Neuronal stem cell (in vitro differentiated cells): ENCODE results near the gene DHX57.
"Not testable (repeated sequence)": the region's sequence is repeated elsewhere in the genome, so short reads cannot be mapped to it uniquely, and the experiment has no call there.

ENCODE experiments used
- DNase-seq: peaks from one replicate; pipeline ENCODE4 v3.0.0-alpha.2; 2013; ENCODE audit warnings: low spot score
- H2AFZ ChIP-seq: one replicate; pipeline ENCODE4 v1.6.1; 2013; ENCODE audit warnings: mild to moderate bottlenecking, low read length, inconsistent platforms
- H2AK5ac ChIP-seq: 2 replicates; pipeline ENCODE4 v1.6.1; 2013; ENCODE audit warnings: low read depth, mild to moderate bottlenecking, inconsistent platforms, low read length, moderate library complexity, mixed read lengths
- H2BK120ac ChIP-seq: 2 replicates; pipeline ENCODE4 v1.6.1; 2013; ENCODE audit warnings: low read depth, mild to moderate bottlenecking, inconsistent platforms, low read length, moderate library complexity, mixed read lengths
- H2BK12ac ChIP-seq: one replicate; pipeline ENCODE4 v1.6.1; 2013; ENCODE audit warnings: low read length, inconsistent platforms
- H2BK15ac ChIP-seq: 2 replicates; pipeline ENCODE4 v1.6.1; 2013; ENCODE audit warnings: mild to moderate bottlenecking, low read length, inconsistent platforms, mixed read lengths
- H2BK5ac ChIP-seq: one replicate; pipeline ENCODE4 v1.6.1; 2013; ENCODE audit warnings: inconsistent platforms, mild to moderate bottlenecking, low read length, moderate library complexity
- H3K14ac ChIP-seq: one replicate; pipeline ENCODE4 v1.6.1; 2013; ENCODE audit warnings: low read length, inconsistent platforms
- H3K18ac ChIP-seq: 2 replicates; pipeline ENCODE4 v1.6.1; 2013; ENCODE audit warnings: low read length, inconsistent platforms
- H3K23ac ChIP-seq: 2 replicates; pipeline ENCODE4 v1.6.1; 2013; ENCODE audit warnings: low read depth, mild to moderate bottlenecking, mixed read lengths, low read length, inconsistent platforms; ENCODE audit not compliant: poor library complexity
- H3K27ac ChIP-seq: replicated peaks from 3 replicates; pipeline ENCODE4 v1.5.1; 2013; ENCODE audit warnings: low read length, inconsistent platforms
- H3K27me3 ChIP-seq, 3 experiments: 2 replicates each; pipeline ENCODE4 v1.6.1; 2013; ENCODE audit warnings: low read length in 3 of 3, mild to moderate bottlenecking in 2 of 3, inconsistent platforms in 1 of 3, low read depth in 1 of 3, mixed read lengths in 1 of 3, moderate library complexity in 1 of 3; ENCODE audit not compliant: control insufficient read depth in 3 of 3, insufficient read depth in 3 of 3
- H3K36me3 ChIP-seq, 2 donors: replicated peaks in 1 of 2; 2 replicates each; pipeline ENCODE4 v1.6.1; 2013; ENCODE audit warnings: low read length in 2 of 2; ENCODE audit not compliant: control insufficient read depth in 2 of 2, insufficient read depth in 2 of 2
- H3K4ac ChIP-seq: 2 replicates; pipeline ENCODE4 v1.6.1; 2013; ENCODE audit warnings: inconsistent platforms, mild to moderate bottlenecking, low read length, moderate library complexity
- H3K4me1 ChIP-seq, 2 donors: 1 replicate in 1 of 2; 2 replicates in 1 of 2; pipeline ENCODE4 v1.6.1; 2013; ENCODE audit warnings: low read length in 2 of 2, low read depth in 1 of 2; ENCODE audit not compliant: control insufficient read depth in 2 of 2, insufficient read depth in 1 of 2
- H3K4me2 ChIP-seq: one replicate; pipeline ENCODE4 v1.6.1; 2013; ENCODE audit warnings: mild to moderate bottlenecking, low read length, inconsistent platforms; ENCODE audit not compliant: insufficient read depth, poor library complexity, severe bottlenecking
- H3K4me3 ChIP-seq, 2 donors: 2 replicates each; pipeline ENCODE4 v1.5.1; 2013; ENCODE audit warnings: low read length in 2 of 2, mild to moderate bottlenecking in 2 of 2, inconsistent platforms in 1 of 2, moderate library complexity in 1 of 2
- H3K79me1 ChIP-seq: one replicate; pipeline ENCODE4 v1.6.1; 2013; ENCODE audit warnings: low read depth, mild to moderate bottlenecking, inconsistent platforms, low read length, moderate library complexity
- H3K9ac ChIP-seq: one replicate; pipeline ENCODE4 v1.6.1; 2013; ENCODE audit warnings: mild to moderate bottlenecking, low read depth, low read length, inconsistent platforms; ENCODE audit not compliant: poor library complexity
- H3K9me3 ChIP-seq, 2 donors: replicated peaks in 1 of 2; 2 replicates each; pipeline versions ENCODE3 to v1.6.1; 2013; ENCODE audit warnings: low read length in 2 of 2, mild to moderate bottlenecking in 2 of 2, inconsistent platforms in 1 of 2, low read depth in 1 of 2, mixed read lengths in 1 of 2, moderate library complexity in 1 of 2; ENCODE audit not compliant: control insufficient read depth in 2 of 2, insufficient read depth in 1 of 2
- H4K8ac ChIP-seq: one replicate; pipeline ENCODE4 v1.6.1; 2013; ENCODE audit warnings: low read depth, mild to moderate bottlenecking, inconsistent platforms, low read length, moderate library complexity
- H4K91ac ChIP-seq: one replicate; pipeline ENCODE4 v1.6.1; 2013; ENCODE audit warnings: low read length, low read depth, mild to moderate bottlenecking, inconsistent platforms; ENCODE audit not compliant: poor library complexity
- WGBS, 2 donors: extraction: QIAGEN DNeasy Blood & Tissue Kit; methylation state at CpG; one replicate each; pipeline ENCODE4 v1.1.7; 2013; ENCODE audit warnings: missing lambda C conversion rate in 2 of 2, mixed read lengths in 1 of 2; ENCODE audit not compliant: insufficient read length in 2 of 2, insufficient replicate concordance in 1 of 2; ENCODE audit errors: extremely low coverage in 2 of 2; 5-methylcytosine and 5-hydroxymethylcytosine counted together

The DHX57 gene

DNA sequence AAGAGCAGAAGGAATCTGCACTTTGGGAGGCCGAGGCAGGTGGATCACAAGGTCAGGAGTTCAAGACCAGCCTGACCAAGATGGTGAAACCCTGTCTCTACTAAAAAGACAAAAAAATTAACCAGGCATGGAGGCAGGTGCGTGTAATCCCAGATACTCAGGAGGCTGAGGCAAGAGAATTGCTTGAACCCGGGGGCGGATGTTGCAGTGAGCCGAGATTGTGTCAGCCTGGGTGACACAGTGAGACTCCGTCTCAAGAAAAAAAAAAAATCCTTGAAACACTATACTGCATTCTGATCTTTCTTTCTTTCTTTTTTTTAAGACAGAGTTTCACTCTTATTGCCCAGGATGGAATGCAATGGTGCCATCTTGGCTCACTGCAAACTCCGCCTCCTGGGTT, 80.7 kb downstream of the DHX57 start:
- H2BK5ac ChIP-seq, DNase-seq, H3K27ac ChIP-seq, H3K23ac ChIP-seq, H3K79me1 ChIP-seq, H2BK120ac ChIP-seq, H3K4me3 ChIP-seq, H3K9me3 ChIP-seq, H3K9ac ChIP-seq, H4K8ac ChIP-seq, H2AFZ ChIP-seq, H2BK15ac ChIP-seq, H3K4me2 ChIP-seq, H2BK12ac ChIP-seq, H3K18ac ChIP-seq, H3K4me1 ChIP-seq, H3K27me3 ChIP-seq, H3K14ac ChIP-seq, H3K4ac ChIP-seq, H2AK5ac ChIP-seq, H4K91ac ChIP-seq: not testable (repeated sequence)
- peaks cover 0 to 16% of the 10 kb centered on the region in 2 donors for H3K36me3 ChIP-seq
- WGBS, 2 donors: no CpG with 5 or more reads among the region's 7 CpGs

DNA sequence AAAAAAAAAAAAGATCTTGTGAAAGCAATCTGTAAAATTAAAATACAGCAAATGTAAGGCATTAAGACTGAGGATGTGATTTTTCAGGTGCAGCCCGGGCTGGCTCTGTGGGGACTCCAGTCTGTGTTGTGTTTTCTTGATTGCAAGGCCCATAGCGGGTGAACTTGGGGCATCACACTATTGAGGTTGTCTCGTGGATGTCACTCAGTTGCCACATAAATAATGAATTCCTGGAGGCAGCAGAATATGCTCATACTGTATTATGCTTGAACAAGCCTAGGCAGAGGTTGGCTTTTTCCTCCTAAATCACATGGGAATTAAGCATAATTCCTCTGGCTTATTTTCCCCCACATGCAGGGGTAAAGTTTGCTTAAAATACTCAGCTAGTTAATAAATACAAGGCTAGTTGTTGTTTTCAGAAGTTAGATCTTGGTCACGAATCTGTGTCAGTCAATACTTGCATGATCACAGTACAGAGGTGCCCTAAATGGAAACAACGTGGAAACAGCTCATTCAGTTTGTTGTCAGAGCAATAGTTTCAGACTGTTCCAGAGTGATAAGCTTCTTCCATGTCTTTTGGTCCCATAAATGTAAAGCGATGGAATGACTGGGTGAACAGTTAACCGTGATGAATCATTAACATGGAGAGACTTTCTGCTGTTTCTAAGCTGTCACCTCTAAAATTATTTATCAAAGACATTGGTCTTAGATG, 81.3 kb downstream of the DHX57 start:
- no peaks in the 10 kb centered on the region for H3K27me3 ChIP-seq
- H2BK12ac ChIP-seq: no peak overlapping the region
- no peak for DNase-seq
- H3K23ac ChIP-seq: no peak overlapping the region
- WGBS, 2 donors: no CpG with 5 or more reads among the region's 7 CpGs
- H2BK120ac ChIP-seq: no peak overlapping the region
- no peaks in the 10 kb centered on the region for H3K4me1 ChIP-seq
- no peak overlapping the region for H3K4ac ChIP-seq
- no peak overlapping the region for H2AK5ac ChIP-seq
- no peak overlapping the region for H3K27ac ChIP-seq
- H3K4me2 ChIP-seq: no peak overlapping the region
- H3K36me3 ChIP-seq: peaks cover 0 to 16% of the 10 kb centered on the region in 2 donors
- H2BK15ac ChIP-seq: no peak overlapping the region
- no peak overlapping the region for H2BK5ac ChIP-seq
- no peaks in the 10 kb centered on the region for H3K79me1 ChIP-seq
- no peaks in the 10 kb centered on the region for H3K9me3 ChIP-seq
- H2AFZ ChIP-seq: no peak overlapping the region
- H3K4me3 ChIP-seq: no peak overlapping the region
- H3K9ac ChIP-seq: no peak overlapping the region
- no peak overlapping the region for H4K91ac ChIP-seq
- H3K14ac ChIP-seq: no peak overlapping the region
- H3K18ac ChIP-seq: no peak overlapping the region
- no peak overlapping the region for H4K8ac ChIP-seq

DNA sequence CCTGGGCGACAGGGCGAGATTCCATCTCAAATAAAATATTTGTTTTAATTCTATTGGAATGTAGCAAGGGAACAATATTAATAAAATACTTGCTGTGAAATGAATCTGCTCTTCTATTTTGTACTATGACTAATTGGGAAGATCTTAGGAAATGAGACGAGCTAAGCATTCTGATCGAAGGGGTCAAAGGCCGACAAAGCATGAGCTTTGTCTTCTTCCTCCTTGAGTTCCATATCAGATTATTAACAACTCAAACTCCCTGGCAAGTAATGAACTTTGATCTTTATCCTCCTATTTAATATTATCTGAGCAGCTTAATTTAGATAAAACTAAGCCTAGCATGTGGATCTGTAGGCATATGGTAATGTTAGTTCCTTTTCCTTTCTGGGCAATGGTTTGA, 82.2 kb downstream of the DHX57 start:
- H3K36me3 ChIP-seq: peaks cover 0 to 16% of the 10 kb centered on the region in 2 donors
- H4K8ac ChIP-seq: no peak overlapping the region
- H3K14ac ChIP-seq: no peak overlapping the region
- no peak overlapping the region for H3K23ac ChIP-seq
- H2AK5ac ChIP-seq: no peak overlapping the region
- H3K9ac ChIP-seq: no peak overlapping the region
- H3K4me2 ChIP-seq: no peak overlapping the region
- no peaks in the 10 kb centered on the region for H3K9me3 ChIP-seq
- no peak overlapping the region for H2AFZ ChIP-seq
- H4K91ac ChIP-seq: no peak overlapping the region
- H3K27me3 ChIP-seq: no peaks in the 10 kb centered on the region
- no peak overlapping the region for H3K18ac ChIP-seq
- no peak overlapping the region for H2BK120ac ChIP-seq
- no peak overlapping the region for H2BK5ac ChIP-seq
- H3K4me3 ChIP-seq: no peak overlapping the region
- H3K27ac ChIP-seq: no peak overlapping the region
- H3K79me1 ChIP-seq: no peaks in the 10 kb centered on the region
- no peak overlapping the region for H2BK12ac ChIP-seq
- no CpG with 5 or more reads among the region's 5 CpGs for WGBS, 2 donors
- no peak for DNase-seq
- H2BK15ac ChIP-seq: no peak overlapping the region
- no peak overlapping the region for H3K4ac ChIP-seq
- no peaks in the 10 kb centered on the region for H3K4me1 ChIP-seq

DNA sequence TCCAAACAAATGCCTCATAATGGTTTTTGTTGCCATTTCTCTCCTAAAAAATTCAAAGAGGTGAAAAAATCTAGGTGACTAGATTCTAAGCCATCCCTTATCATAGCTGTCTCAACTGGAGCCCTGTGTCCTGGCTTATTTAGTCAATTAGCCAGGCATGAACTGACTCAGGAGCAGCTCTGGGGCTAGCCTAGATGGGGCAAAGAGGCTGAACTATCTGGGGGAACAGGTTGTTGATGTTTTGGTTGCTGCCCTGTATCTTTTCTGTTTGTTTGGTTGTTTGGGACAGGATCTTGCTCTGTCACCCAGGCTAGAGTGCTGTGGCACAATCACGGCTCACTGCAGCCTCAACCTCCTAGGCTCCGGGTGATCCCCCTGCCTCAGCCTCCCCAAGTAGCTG, 83.0 kb downstream of the DHX57 start:
- Histone ChIP-seq H2BK5ac (no peak overlapping the region), H3K27me3 (no peaks in the 10 kb centered on the region), H2BK15ac (no peak overlapping the region), H3K23ac (no peak overlapping the region), H2AK5ac (no peak overlapping the region), H3K4ac (no peak overlapping the region), H3K79me1 (no peaks in the 10 kb centered on the region), H3K36me3 (peaks cover 0 to 8% of the 10 kb centered on the region in 2 donors), H3K4me1 (no peaks in the 10 kb centered on the region), H3K14ac (no peak overlapping the region), H4K8ac (no peak overlapping the region), H3K9me3 (no peaks in the 10 kb centered on the region), H2AFZ (no peak overlapping the region), H3K9ac (no peak overlapping the region), H4K91ac (no peak overlapping the region), H3K18ac (no peak overlapping the region), H3K27ac (no peak overlapping the region), H3K4me3 (no peak overlapping the region), H3K4me2 (no peak overlapping the region), H2BK12ac (no peak overlapping the region), H2BK120ac (no peak overlapping the region)
- WGBS, 2 donors: no CpG with 5 or more reads among the region's 2 CpGs
- DNase-seq: no peak
